HEK293T (cell line): ENCODE data around the gene SMC5.

ENCODE experiments used
- CTCF ChIA-PET: fragments of 350-600 bp; formaldehyde crosslinking; extraction: SDS; loops from one replicate; lab custom pipeline; 2021; ENCODE audit warnings: antibody characterized with exemption, inconsistent platforms; lab: Yijun Ruan, JAX
- POLR2A ChIA-PET: fragments of 350-600 bp; formaldehyde crosslinking; extraction: SDS; loops from one replicate; lab custom pipeline; 2020; ENCODE audit warnings: antibody characterized with exemption, inconsistent platforms; lab: Yijun Ruan, JAX
- DNase-seq: peaks from one replicate; pipeline ENCODE4 v3.0.0; 2012; ENCODE audit warnings: mixed read lengths; ENCODE audit errors: extremely low spot score
- ARNT ChIP-seq: fragments of 450-650 bp; IDR thresholded peaks from 2 replicates; pipeline ENCODE4 v1.6.1; 2017; ENCODE audit warnings: mild to moderate bottlenecking
- BHLHE40 ChIP-seq: fragments of 450-650 bp; IDR thresholded peaks from 2 replicates; pipeline ENCODE4 v1.6.1; 2016; ENCODE audit warnings: mild to moderate bottlenecking, moderate library complexity, borderline replicate concordance
- CTBP1 ChIP-seq: fragments of 450-650 bp; IDR thresholded peaks from 2 replicates; pipeline ENCODE4 v1.6.1; 2016; ENCODE audit warnings: borderline replicate concordance
- ELF4 ChIP-seq: fragments of 450-650 bp; IDR thresholded peaks from 2 replicates; pipeline ENCODE4 v1.6.1; 2017; ENCODE audit warnings: antibody characterized with exemption
- FOXA1 ChIP-seq: fragments of 450-650 bp; IDR thresholded peaks from 2 replicates; pipeline ENCODE4 v1.6.1; 2016; ENCODE audit warnings: mild to moderate bottlenecking
- FOXK2 ChIP-seq: fragments of 450-650 bp; IDR thresholded peaks from 2 replicates; pipeline ENCODE4 v1.6.1; 2016; ENCODE audit warnings: mild to moderate bottlenecking
- FOXM1 ChIP-seq: fragments of 450-650 bp; IDR thresholded peaks from 2 replicates; pipeline ENCODE4 v1.6.1; 2017; ENCODE audit warnings: mild to moderate bottlenecking, borderline replicate concordance
- HDGF ChIP-seq: fragments of 450-650 bp; IDR thresholded peaks from 2 replicates; pipeline ENCODE4 v1.6.1; 2017; ENCODE audit warnings: antibody characterized with exemption, borderline replicate concordance
- L3MBTL2 ChIP-seq: fragments of 450-650 bp; conservative IDR thresholded peaks from 2 replicates; pipeline ENCODE4 v1.6.1; 2016; ENCODE audit warnings: mild to moderate bottlenecking
- LEF1 ChIP-seq: fragments of 450-650 bp; IDR thresholded peaks from 2 replicates; pipeline ENCODE4 v1.6.1; 2017; ENCODE audit warnings: mild to moderate bottlenecking, borderline replicate concordance
- NFRKB ChIP-seq: fragments of 450-650 bp; IDR thresholded peaks from 2 replicates; pipeline ENCODE4 v1.6.1; 2016; ENCODE audit warnings: mild to moderate bottlenecking, moderate library complexity
- SP1 ChIP-seq: fragments of 450-650 bp; IDR thresholded peaks from 2 replicates; pipeline ENCODE4 v1.6.1; 2017
- SUZ12 ChIP-seq: fragments of 450-650 bp; IDR thresholded peaks from 2 replicates; pipeline ENCODE4 v1.6.1; 2016; ENCODE audit warnings: mild to moderate bottlenecking
- TARDBP ChIP-seq: fragments of 450-650 bp; IDR thresholded peaks from 2 replicates; pipeline ENCODE4 v1.6.1; 2016
- ZNF384 ChIP-seq: fragments of 450-650 bp; IDR thresholded peaks from 2 replicates; pipeline ENCODE4 v1.6.1; 2016
- TF ChIP-seq, protein P1 (sequence below): fragments of 450-650 bp; IDR thresholded peaks from 2 replicates; pipeline ENCODE4 v1.6.1; 2016

The SMC5 gene

GRCh38 chr9:70283848-70284247 lies 25.1 kb downstream of the SMC5 start:
- DNase-seq, result no peak
- CTCF ChIA-PET, result no interaction called here
- POLR2A ChIA-PET, result no interaction called here
- no peak for TF ChIP-seq SUZ12
- TF ChIP-seq L3MBTL2, result no peak
- TF ChIP-seq ZNF384, result no peak
- TF ChIP-seq BHLHE40, result no peak
- TF ChIP-seq FOXM1, result no peak
- no peak for TF ChIP-seq FOXA1
- no peak for TF ChIP-seq TARDBP
- TF ChIP-seq, protein P1, sequence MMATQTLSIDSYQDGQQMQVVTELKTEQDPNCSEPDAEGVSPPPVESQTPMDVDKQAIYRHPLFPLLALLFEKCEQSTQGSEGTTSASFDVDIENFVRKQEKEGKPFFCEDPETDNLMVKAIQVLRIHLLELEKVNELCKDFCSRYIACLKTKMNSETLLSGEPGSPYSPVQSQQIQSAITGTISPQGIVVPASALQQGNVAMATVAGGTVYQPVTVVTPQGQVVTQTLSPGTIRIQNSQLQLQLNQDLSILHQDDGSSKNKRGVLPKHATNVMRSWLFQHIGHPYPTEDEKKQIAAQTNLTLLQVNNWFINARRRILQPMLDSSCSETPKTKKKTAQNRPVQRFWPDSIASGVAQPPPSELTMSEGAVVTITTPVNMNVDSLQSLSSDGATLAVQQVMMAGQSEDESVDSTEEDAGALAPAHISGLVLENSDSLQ, result no peak
- TF ChIP-seq FOXK2, result no peak
- no peak for TF ChIP-seq HDGF
- no peak for TF ChIP-seq ARNT
- no peak for TF ChIP-seq LEF1
- TF ChIP-seq CTBP1, result no peak

DNA sequence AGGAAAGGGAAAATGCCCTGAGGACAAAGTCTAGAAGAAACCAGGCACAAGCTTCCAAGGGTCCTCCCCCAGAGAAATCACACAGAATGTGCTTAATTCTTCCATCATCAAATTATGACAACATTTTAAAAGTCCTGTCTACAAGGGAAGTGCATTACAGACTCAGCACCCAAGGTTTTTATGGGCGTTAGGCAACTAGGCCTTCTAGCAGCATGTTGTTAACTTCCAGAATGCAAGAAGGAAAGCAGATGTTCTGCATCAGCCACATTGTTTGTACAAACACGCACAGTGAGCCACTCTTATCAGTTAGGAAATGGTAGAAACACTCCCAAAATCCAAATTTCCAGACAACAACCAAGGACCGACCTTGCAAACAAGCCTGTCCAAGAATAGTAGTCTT lies 26.5 kb downstream of the SMC5 start:
- POLR2A ChIA-PET, result no interaction called here
- CTCF ChIA-PET, result no interaction called here
- TF ChIP-seq FOXM1 (no peak), ELF4 (no peak), FOXK2 (no peak), HDGF (no peak), FOXA1 (no peak), ARNT (no peak), SUZ12 (no peak), SP1 (no peak), L3MBTL2 (no peak), LEF1 (no peak), ZNF384 (no peak), CTBP1 (no peak), BHLHE40 (no peak)
- TF ChIP-seq, protein P1, result no peak
- DNase-seq, result no peak

GRCh38 chr9:70285981-70286598 lies 27.3 kb downstream of the SMC5 start:
- TF ChIP-seq ZNF384 (no peak), ARNT (no peak), FOXK2 (no peak), NFRKB (no peak), SP1 (no peak), FOXA1 (no peak), SUZ12 (no peak)
- TF ChIP-seq, protein P1, result no peak
- DNase-seq, result no peak
- ChIA-PET CTCF (no interaction called here), POLR2A (interaction anchor here (0.7 kb wide), 1 partner anchor 26 kb away, joined by 3 read pairs; no protein-coding TSS in a partner anchor)

DNA sequence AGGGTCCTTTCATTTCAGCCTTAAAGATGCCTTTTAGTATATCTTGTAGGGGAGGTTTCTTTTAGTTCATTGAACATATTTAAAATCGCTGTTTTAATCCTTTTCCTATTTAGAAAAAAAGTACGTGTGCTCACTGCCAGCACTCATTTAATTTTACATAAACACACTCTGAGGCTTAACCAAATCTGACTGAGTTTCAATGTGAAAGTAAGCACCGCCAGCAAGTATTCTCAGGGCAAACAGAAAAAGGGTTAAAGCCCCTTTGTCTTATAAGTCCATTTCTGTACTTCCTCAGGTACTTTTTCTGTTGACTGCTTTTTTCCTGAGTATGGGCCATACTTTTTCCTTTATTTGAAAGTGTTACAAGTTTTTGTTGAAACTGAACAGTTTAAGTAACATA lies 31.8 kb downstream of the SMC5 start:
- POLR2A ChIA-PET, result no interaction called here
- TF ChIP-seq CTBP1, result no peak
- no peak for TF ChIP-seq HDGF
- TF ChIP-seq BHLHE40, result no peak
- TF ChIP-seq, protein P1, result no peak
- TF ChIP-seq LEF1, result no peak
- no peak for TF ChIP-seq NFRKB
- no peak for TF ChIP-seq FOXK2
- no peak for TF ChIP-seq SUZ12
- no peak for TF ChIP-seq FOXA1
- no peak for TF ChIP-seq L3MBTL2
- no peak for TF ChIP-seq TARDBP
- no peak for TF ChIP-seq ARNT
- no peak for TF ChIP-seq SP1
- TF ChIP-seq FOXM1, result no peak
- no peak for TF ChIP-seq ELF4
- TF ChIP-seq ZNF384, result no peak
- DNase-seq, result no peak
- CTCF ChIA-PET, result no interaction called here

- TF ChIP-seq LEF1 (no peak), ELF4 (no peak), FOXM1 (no peak), ZNF384 (no peak), BHLHE40 (no peak), SUZ12 (no peak), NFRKB (no peak), SP1 (no peak), TARDBP (no peak), HDGF (no peak), L3MBTL2 (no peak), FOXA1 (no peak), ARNT (no peak), CTBP1 (no peak), FOXK2 (no peak)
- TF ChIP-seq, protein P1, result no peak
- CTCF ChIA-PET, result no interaction called here
- POLR2A ChIA-PET, result no interaction called here
- no peak for DNase-seq
Observed at GRCh38 chr9:70291446-70291845, 32.7 kb downstream of the SMC5 start.
